IPS-18c (cell line): ENCODE data around the gene FHOD1.

ENCODE experiments used
- H3K4me3 ChIP-seq: 2 replicates; pipeline ENCODE4 v1.7.0; 2013; ENCODE audit warnings: low read depth, mild to moderate bottlenecking, low read length, moderate library complexity; ENCODE audit not compliant: insufficient read depth
- H3K9me3 ChIP-seq: one replicate; pipeline ENCODE4 v1.6.1; 2013; ENCODE audit warnings: mild to moderate bottlenecking, low read length, moderate library complexity; ENCODE audit not compliant: control insufficient read depth, insufficient read depth

FHOD1 gene

GRCh38 chr16:67247192-67248072, at the start of gene FHOD1:
Gene FHOD1, minus strand, starts transcription at chr16:67247481. Its CDS starts 71 bp downstream, at chr16:67247410.
- H3K9me3 ChIP-seq, result no peaks in the 10 kb centered on the region
- H3K4me3 ChIP-seq, result peak within 1 kb of the TSS; percentile 84

DNA sequence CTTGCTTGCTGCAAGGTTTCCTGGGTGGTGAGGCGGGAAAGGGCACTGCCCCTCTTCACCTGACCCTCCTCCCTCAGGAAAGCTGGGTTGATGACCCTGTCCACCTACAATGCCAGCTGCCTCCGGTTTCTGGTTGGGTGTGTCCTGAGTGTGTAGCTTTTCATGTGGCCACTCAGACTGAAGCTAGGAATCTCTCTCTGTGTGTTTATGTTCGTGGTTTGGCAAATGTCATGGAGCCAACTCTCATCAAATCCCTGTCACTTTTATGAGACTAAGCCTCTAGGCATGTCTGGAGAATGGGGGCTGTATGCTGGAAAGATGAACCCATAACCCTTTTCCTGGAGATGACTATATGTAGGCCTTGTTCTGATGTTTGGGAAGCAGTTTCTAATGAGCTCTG, 49.1 kb upstream of the FHOD1 start:
- H3K9me3 ChIP-seq, result no peaks in the 10 kb centered on the region
- H3K4me3 ChIP-seq, result no peak overlapping the region

- H3K9me3 ChIP-seq, result no peaks in the 10 kb centered on the region
- no peak overlapping the region for H3K4me3 ChIP-seq
Observed at GRCh38 chr16:67294938-67295361, 47.7 kb upstream of the FHOD1 start.

- no peak overlapping the region for H3K4me3 ChIP-seq
- no peaks in the 10 kb centered on the region for H3K9me3 ChIP-seq
Observed at GRCh38 chr16:67294171-67294757, 47.0 kb upstream of the FHOD1 start.

DNA sequence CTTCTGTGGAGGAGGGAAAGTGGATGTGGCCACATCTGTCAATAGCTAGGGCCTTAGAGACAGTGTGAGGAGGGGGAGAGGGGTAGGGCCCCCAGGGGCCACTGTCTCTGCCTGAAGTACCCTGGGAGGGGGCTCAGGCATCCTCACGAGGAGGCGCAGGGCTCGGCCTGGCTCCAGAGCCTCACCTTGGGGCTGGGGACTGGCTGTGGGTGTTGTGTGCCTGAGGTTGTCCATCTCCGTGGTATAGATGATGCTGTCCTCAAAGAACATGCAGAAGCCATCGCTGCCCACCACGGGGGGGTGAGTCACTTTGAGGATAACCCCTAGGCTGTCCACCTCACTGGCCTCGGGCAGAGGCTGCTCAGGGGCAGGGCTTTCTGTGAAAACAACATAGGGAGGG, 44.2 kb upstream of the FHOD1 start:
- Histone ChIP-seq H3K4me3 (no peak overlapping the region), H3K9me3 (no peaks in the 10 kb centered on the region)

DNA sequence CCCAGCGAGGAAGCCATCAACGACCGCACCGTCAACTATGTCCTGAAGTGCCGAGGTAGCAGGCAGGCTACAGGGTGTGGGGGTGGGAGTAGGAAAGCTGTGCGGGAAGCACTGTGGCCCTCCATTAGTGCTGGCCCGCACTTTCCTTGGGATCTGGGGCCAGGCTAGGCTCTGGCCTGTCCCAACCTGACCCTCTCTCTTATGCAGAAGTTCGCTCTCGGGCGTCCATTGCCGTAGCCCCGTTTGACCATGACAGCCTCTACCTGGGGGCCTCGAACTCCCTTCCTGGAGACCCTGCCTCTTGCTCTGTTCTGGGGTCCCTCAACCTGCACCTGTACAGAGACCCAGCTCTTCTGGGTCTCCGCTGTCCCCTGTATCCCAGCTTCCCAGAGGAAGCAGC, 40.7 kb upstream of the FHOD1 start:
- Histone ChIP-seq H3K9me3 (no peaks in the 10 kb centered on the region), H3K4me3 (no peak overlapping the region)

GRCh38 chr16:67286441-67287235, 39.4 kb upstream of the FHOD1 start:
- Histone ChIP-seq H3K4me3 (no peak overlapping the region), H3K9me3 (no peaks in the 10 kb centered on the region)

GRCh38 chr16:67284699-67285646, 37.7 kb upstream of the FHOD1 start:
- H3K4me3 ChIP-seq, result no peak overlapping the region
- no peaks in the 10 kb centered on the region for H3K9me3 ChIP-seq

- H3K9me3 ChIP-seq, result no peaks in the 10 kb centered on the region
- no peak overlapping the region for H3K4me3 ChIP-seq
Observed at GRCh38 chr16:67283826-67284555, 36.7 kb upstream of the FHOD1 start.

GRCh38 chr16:67283039-67283825, 36.0 kb upstream of the FHOD1 start:
- Histone ChIP-seq H3K4me3 (no peak overlapping the region), H3K9me3 (no peaks in the 10 kb centered on the region)

GRCh38 chr16:67282447-67282805, 35.1 kb upstream of the FHOD1 start:
- no peak overlapping the region for H3K4me3 ChIP-seq
- no peaks in the 10 kb centered on the region for H3K9me3 ChIP-seq

GRCh38 chr16:67281536-67282446, 34.5 kb upstream of the FHOD1 start:
- no peaks in the 10 kb centered on the region for H3K9me3 ChIP-seq

GRCh38 chr16:67280090-67281015, 33.1 kb upstream of the FHOD1 start:
- Histone ChIP-seq H3K9me3 (no peaks in the 10 kb centered on the region), H3K4me3 (no peak overlapping the region; the same call in 1 of the 2 replicates)

More at GRCh38 chr16:67281536-67282446, 34.5 kb upstream of the FHOD1 start:
- no peak overlapping the region for H3K4me3 ChIP-seq
